Measurements from ENCODE around the gene TGIF2. TPM values are rescaled to one million over a fixed set of nuclear protein-coding genes. Genes with fewer than 3 reads are reported as not detected.

The TGIF2 gene
- total RNA-seq, 6 donors from 2014 or later: 9.4 to 20.1 (median 11.9) TPM

DNA sequence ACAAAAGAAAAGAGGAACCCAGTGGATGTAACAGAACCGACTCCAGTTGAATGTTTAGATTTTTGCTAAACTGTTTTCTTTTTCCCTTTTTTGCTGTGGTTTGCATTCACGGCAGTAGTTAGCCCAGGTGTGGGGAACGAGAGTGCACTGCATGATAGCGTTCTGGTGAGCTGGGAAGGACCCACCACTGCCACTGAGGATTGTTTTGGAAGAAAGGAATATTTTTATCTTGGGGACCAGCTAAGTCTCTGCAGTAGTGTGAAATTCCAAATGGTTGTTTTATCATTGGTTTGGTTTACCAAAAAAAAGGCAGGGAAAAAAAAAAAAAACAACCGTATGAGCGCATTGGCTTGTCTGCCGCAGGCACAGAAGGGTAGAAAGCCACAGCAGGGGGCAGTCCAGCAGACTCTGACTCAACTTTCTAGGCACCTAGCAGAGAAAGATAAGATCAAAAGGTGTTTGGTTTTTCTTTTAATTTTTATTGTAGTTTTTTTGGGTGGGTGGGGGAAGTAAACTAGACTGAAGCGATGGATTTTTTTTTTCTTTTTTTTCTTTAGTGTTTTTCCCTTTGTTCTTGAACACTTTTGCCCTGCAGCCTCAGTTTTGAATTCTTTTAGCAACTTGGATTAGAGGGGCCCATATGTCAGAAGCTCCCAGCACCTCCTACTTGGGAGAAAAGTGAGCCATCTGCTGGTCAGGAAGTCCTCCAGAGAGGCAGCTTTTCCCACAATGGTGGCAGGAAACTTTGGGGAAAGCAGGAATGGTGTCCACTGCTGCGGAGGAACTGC lies 18.7 kb downstream of the TGIF2 start:
- no peak for TF ChIP-seq POLR2A (IDR thresholded peaks at IDR 0.05)
- TF ChIP-seq EP300 (IDR thresholded peaks at IDR 0.05): no peak
- TF ChIP-seq POLR2AphosphoS5 (IDR thresholded peaks at IDR 0.05): no peak
- TF ChIP-seq CTCF (IDR thresholded peaks at IDR 0.05): peak in 3 of 6 experiments; percentile 21 to 27 (median 24)
- Histone ChIP-seq H3K9me3 (no peaks in the 10 kb centered on the region), H3K36me3 (peaks cover 0 to 25% (median 10%) of the 10 kb centered on the region in 4 donors), H3K4me3 (no peak overlapping the region), H3K27ac (peak overlapping the region in 1 of 4 donors; percentile 11), H3K27me3 (no peaks in the 10 kb centered on the region), H3K4me1 (peaks cover 0 to 27% (median 0%) of the 10 kb centered on the region in 4 donors)
- no peak for ATAC-seq (ENCODE audit: low FRiP score in 2 of 2)
- WGBS, 2 donors: 77 to 83% methylated on average over 9 of the region's 9 CpGs
- DNase-seq: no peak

GRCh38 chr20:36593347-36593929 lies 20.0 kb downstream of the TGIF2 start:
- ATAC-seq (ENCODE audit: low FRiP score in 2 of 2) (no peak), DNase-seq (no peak)
- Histone ChIP-seq H3K36me3 (peaks cover 0 to 25% (median 10%) of the 10 kb centered on the region in 4 donors), H3K9me3 (no peaks in the 10 kb centered on the region), H3K4me3 (no peak overlapping the region), H3K27me3 (no peaks in the 10 kb centered on the region), H3K27ac (no peak overlapping the region), H3K4me1 (peaks cover 0 to 27% (median 0%) of the 10 kb centered on the region in 4 donors)
- no peak for TF ChIP-seq POLR2AphosphoS5 (IDR thresholded peaks at IDR 0.05)
- no peak for TF ChIP-seq POLR2A (IDR thresholded peaks at IDR 0.05)
- TF ChIP-seq EP300 (IDR thresholded peaks at IDR 0.05): no peak
- TF ChIP-seq CTCF (IDR thresholded peaks at IDR 0.05): no peak
- 89 to 97% methylated on average over 4 to 5 of the region's 5 CpGs for WGBS, 2 donors

DNA sequence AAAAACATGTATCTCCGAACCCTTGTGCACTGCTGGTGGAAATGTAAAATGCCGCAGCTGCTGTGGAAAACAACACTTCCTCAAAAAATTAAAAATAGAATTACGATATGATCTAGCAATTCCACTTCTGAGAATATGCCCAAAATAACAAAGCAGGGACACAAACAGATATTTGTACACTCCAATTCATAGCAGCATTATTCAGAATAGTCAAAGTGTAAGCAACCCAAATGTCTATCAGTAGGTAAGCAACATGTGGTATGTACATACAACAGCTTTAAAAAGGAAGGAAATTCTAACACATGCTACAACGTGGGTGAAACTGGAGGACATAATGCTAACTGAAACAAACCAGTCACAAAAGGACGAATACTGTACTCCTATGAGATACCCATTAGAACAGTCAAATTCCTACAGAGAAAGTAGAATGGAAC lies 26.5 kb downstream of the TGIF2 start:
- DNase-seq: no peak
- no peak for ATAC-seq (ENCODE audit: low FRiP score in 2 of 2)

DNA sequence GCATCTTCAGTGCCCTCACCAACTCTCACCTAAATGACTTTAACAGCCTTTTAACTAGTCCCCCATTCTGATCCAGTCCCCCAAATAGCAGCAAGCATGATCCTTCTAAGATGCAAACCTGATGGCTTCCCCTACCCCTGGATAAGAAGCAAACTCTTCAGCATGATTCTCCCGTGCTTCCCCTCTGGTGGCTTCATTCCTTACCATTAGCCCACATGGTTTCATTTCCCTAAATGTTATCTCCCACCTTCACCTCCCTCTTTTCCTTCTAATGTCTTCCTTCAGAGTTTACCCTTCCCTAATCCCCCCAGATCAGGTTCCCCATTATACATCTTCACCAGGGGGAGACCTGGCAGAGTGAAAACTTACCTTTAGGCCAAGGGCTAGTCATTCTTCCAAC lies 28.1 kb downstream of the TGIF2 start:
- Histone ChIP-seq H3K27me3 (no peaks in the 10 kb centered on the region), H3K9me3 (no peaks in the 10 kb centered on the region), H3K4me1 (peaks cover 6 to 19% (median 12%) of the 10 kb centered on the region in 4 donors), H3K27ac (no peak overlapping the region), H3K4me3 (no peak overlapping the region), H3K36me3 (no peaks in the 10 kb centered on the region)
- no peak for TF ChIP-seq EP300 (IDR thresholded peaks at IDR 0.05)
- no peak for TF ChIP-seq POLR2AphosphoS5 (IDR thresholded peaks at IDR 0.05)
- no peak for TF ChIP-seq CTCF (IDR thresholded peaks at IDR 0.05)
- no peak for TF ChIP-seq POLR2A (IDR thresholded peaks at IDR 0.05)
- WGBS, 2 donors: 48 to 72% methylated on average over 1 of the region's 1 CpG
- ATAC-seq (ENCODE audit: low FRiP score in 2 of 2) (no peak), DNase-seq (no peak)

More for the DNA sequence above, 26.5 kb downstream of the TGIF2 start:
- WGBS, 2 donors: 30 to 32% methylated on average over 5 of the region's 5 CpGs
- Histone ChIP-seq H3K9me3 (no peaks in the 10 kb centered on the region), H3K4me1 (peaks cover 2 to 15% (median 12%) of the 10 kb centered on the region in 4 donors), H3K36me3 (no peaks in the 10 kb centered on the region), H3K27me3 (no peaks in the 10 kb centered on the region), H3K4me3 (no peak overlapping the region), H3K27ac (no peak overlapping the region)
- TF ChIP-seq POLR2AphosphoS5 (IDR thresholded peaks at IDR 0.05) (no peak), EP300 (IDR thresholded peaks at IDR 0.05) (no peak), POLR2A (IDR thresholded peaks at IDR 0.05) (no peak), CTCF (IDR thresholded peaks at IDR 0.05) (no peak)

Measured in upper lobe of left lung (tissue), 6 donors.